ENCODE results near the gene TPCN2.
A peak's percentile ranks its signal among the peaks of the same experiment; 100 is the strongest.

The TPCN2 gene

GRCh38 chr11:69039501-69039900 is 9.2 kb upstream of the TPCN2 start:
- no peak for DNase-seq

GRCh38 chr11:69040051-69040450 is 8.7 kb upstream of the TPCN2 start:
- no peak for DNase-seq

- no peak for DNase-seq
These were observed 8.0 kb upstream of the TPCN2 start for GRCh38 chr11:69040581-69041260.

- no peak for DNase-seq
These were observed 7.2 kb upstream of the TPCN2 start for GRCh38 chr11:69041516-69041915.

GRCh38 chr11:69044111-69045013 is 4.4 kb upstream of the TPCN2 start:
- peak; percentile 83 for DNase-seq

GRCh38 chr11:69048031-69048693 is 570 bp upstream of the TPCN2 start:
- DNase-seq = no peak

GRCh38 chr11:69049490-69049867 is 747 bp downstream of the TPCN2 start:
- DNase-seq = no peak

- no peak for DNase-seq
These were observed 2.1 kb downstream of the TPCN2 start for GRCh38 chr11:69050592-69051380.

GRCh38 chr11:69051381-69052342 is 2.9 kb downstream of the TPCN2 start:
- DNase-seq = no peak

GRCh38 chr11:69052343-69053168 is 3.8 kb downstream of the TPCN2 start:
- DNase-seq = no peak

- DNase-seq = no peak
These were observed 4.4 kb downstream of the TPCN2 start for GRCh38 chr11:69053169-69053477.

- no peak for DNase-seq
These were observed 5.0 kb downstream of the TPCN2 start for GRCh38 chr11:69053546-69054396.

GRCh38 chr11:69054397-69055211 is 5.9 kb downstream of the TPCN2 start:
- no peak for DNase-seq

GRCh38 chr11:69055212-69055586 is 6.5 kb downstream of the TPCN2 start:
- DNase-seq = no peak

- no peak for DNase-seq
These were observed 7.1 kb downstream of the TPCN2 start for GRCh38 chr11:69055598-69056516.

GRCh38 chr11:69057236-69057635 is 8.5 kb downstream of the TPCN2 start:
- no peak for DNase-seq

- DNase-seq = peak; percentile 15
These were observed 9.1 kb downstream of the TPCN2 start for GRCh38 chr11:69057801-69058200.
